Heart left ventricle (tissue), 13 donors: ENCODE results near the gene PACS1.

Experiments used
- POLR2A ChIP-seq, 2 donors: fragments of 450-650 bp; IDR thresholded peaks; one replicate each; pipeline ENCODE4 v1.6.1; 2017; ENCODE audit warnings: antibody characterized with exemption in 2 of 2, mild to moderate bottlenecking in 2 of 2, moderate library complexity in 2 of 2
- TF ChIP-seq, protein P1 (sequence below), 12 donors: fragments of 200-600 bp; sonication (generic) in 4 of 12; IDR thresholded peaks; one replicate each; pipeline versions ENCODE4 v1.5.0 to v1.8.0; 2018 to 2022; ENCODE audit warnings: antibody characterized with exemption in 12 of 12, mild to moderate bottlenecking in 5 of 12
- donor health status: ischemic (EF 13 %, LVEDD 7.1; RV severe dilation, severe dysfunction).
- donor health status: DM: no; HTN: yes; CAD: no.
- donor health status: DM: no; HTN: no; CAD: no.
- donor health status: ischemic (EF 25% LVEDD 6.9; RV normal size, moderate dysfunction).
- donor health status: ischemic (EF 25% LVEDD 5.7; RV mildly dilated, moderate dysfunction).
- donor health status: ischemic (EF 35%, LVEDD 5.7; RV mildly dilated, moderate dysfunction).
- donor health status: nonischemic (EF 11% LVEDD 7.7; RV severe dilation, severe dysfunction).
- donor health status: DM: yes; HTN: yes; CAD: no.
- donor health status: PGD.
- donor health status: ischemic (EF 29% LVEDD 5.4; RV normal size, mild dysfunction).
- donor health status: nonischemic (EF 23%, LVEDD 6.1; RV moderate dilation, normal function).

DNA sequence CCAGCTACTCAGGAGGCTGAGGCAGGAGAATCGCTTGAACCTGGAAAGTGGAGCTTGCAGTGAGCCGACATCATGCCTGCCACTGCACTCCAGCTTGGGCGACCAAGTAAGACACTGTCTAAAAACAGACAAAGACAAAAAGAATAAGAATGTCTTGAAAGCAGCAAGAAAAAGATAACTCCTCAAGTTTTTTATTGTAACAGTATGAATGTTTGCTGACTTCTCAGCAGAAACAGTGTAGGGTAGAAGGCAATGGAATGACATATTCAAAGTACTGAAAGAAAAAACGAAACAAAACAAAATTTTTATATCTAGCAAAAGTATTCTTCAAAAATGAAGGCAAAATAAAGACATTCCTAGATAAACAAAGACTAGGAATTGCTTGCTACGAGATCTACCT, 76.9 kb downstream of the PACS1 start:
- no peak for TF ChIP-seq POLR2A (IDR thresholded peaks at IDR 0.05)
- TF ChIP-seq, protein P1, sequence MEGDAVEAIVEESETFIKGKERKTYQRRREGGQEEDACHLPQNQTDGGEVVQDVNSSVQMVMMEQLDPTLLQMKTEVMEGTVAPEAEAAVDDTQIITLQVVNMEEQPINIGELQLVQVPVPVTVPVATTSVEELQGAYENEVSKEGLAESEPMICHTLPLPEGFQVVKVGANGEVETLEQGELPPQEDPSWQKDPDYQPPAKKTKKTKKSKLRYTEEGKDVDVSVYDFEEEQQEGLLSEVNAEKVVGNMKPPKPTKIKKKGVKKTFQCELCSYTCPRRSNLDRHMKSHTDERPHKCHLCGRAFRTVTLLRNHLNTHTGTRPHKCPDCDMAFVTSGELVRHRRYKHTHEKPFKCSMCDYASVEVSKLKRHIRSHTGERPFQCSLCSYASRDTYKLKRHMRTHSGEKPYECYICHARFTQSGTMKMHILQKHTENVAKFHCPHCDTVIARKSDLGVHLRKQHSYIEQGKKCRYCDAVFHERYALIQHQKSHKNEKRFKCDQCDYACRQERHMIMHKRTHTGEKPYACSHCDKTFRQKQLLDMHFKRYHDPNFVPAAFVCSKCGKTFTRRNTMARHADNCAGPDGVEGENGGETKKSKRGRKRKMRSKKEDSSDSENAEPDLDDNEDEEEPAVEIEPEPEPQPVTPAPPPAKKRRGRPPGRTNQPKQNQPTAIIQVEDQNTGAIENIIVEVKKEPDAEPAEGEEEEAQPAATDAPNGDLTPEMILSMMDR (IDR thresholded peaks at IDR 0.05) = no peak
